ENCODE measurements around the gene LOX. TPM values are rescaled to one million over a fixed set of nuclear protein-coding genes. Genes with fewer than 3 reads are reported as not detected.

LOX gene
- total RNA-seq, 2 experiments from 2014 or later: 0.04 TPM; not detected in 1

DNA sequence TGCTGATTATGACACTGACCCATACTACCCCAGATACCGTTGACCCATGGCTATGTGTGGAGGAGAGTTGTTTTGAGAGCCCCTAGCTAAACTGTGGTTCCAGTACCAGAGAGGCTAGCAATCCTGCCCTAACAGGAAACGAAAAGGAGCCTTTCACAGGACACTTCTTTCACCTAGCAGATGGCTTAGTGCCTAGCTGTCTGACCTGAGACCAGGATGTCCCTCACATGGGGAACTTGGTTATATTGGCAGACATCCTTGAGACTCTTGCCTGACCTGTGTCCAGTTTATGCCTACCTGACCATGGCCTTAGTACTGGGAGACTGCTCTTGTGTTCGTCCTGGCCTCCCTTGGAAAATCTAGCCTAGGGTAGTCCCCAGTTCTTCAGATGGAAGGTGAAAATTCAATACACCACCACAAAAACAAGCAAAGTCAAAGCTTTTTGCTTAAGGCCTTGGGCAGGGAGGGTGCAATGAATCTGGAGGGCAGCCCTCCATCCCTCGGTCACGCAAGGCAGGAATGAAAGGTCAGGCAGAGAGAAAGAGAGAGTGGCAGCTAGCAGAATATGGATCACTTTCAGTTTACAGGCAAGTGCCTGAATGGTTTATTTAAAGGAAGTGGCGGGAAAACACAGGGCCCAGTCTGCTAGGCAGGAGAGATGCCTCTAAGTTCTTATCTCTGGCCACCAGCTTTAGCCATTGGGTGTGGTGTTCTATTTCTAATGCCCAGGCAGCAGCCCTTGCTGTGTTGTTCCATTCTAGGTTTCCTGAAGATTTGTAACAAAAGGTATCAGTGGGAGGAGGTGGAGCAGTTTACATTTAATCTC, 34.9 kb upstream of the LOX start:
- no peak overlapping the region for H3K4me3 Mint-ChIP-seq
- ChIA-PET POLR2A (no interaction called here), CTCF (interaction anchor here (0.7 kb wide), 1 partner anchor 16 kb away, joined by 3 read pairs; no protein-coding TSS in a partner anchor)
- peaks cover 2% of the 10 kb centered on the region for H3K27me3 Mint-ChIP-seq
- no peaks in the 10 kb centered on the region for H3K4me1 Mint-ChIP-seq
- ATAC-seq (no peak), DNase-seq (no peak)
- intact Hi-C loops (cut with DNase I, micrococcal nuclease): no loop called here
- no peaks in the 10 kb centered on the region for H3K36me3 Mint-ChIP-seq (ENCODE audit: low read depth)
- H3K9me3 Mint-ChIP-seq (ENCODE audit: low read depth): no peaks in the 10 kb centered on the region
- H3K27ac Mint-ChIP-seq: no peak overlapping the region

DNA sequence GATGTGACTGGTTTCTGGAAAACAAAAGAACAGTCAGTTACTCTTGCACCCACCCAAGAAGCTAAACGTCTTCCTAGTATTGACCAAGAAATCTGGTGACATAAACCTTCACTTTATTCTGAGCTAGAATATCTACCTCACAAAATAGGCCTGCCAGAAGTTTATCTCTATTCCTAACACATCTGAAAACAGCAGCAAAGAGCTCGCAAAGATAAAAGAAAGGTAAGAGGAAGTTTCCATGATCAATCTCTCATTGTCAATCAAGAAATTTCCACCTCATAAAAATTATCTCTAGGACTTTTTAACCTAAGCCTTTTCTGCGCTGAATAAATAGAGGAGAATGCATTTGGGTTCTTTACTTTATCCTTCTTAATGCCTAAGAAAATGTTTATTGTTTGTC, 34.0 kb upstream of the LOX start:
- Mint-ChIP-seq H3K36me3 (ENCODE audit: low read depth) (no peaks in the 10 kb centered on the region), H3K27me3 (no peaks in the 10 kb centered on the region), H3K4me3 (no peak overlapping the region), H3K4me1 (no peaks in the 10 kb centered on the region), H3K27ac (no peak overlapping the region), H3K9me3 (ENCODE audit: low read depth) (no peaks in the 10 kb centered on the region)
- no peak for ATAC-seq
- POLR2A ChIA-PET: no interaction called here
- intact Hi-C loops (cut with DNase I, micrococcal nuclease): no loop called here
- no peak for DNase-seq
- CTCF ChIA-PET: interaction anchor here (1.1 kb wide), 1 partner anchor 10 kb away, joined by 4 read pairs; no protein-coding TSS in a partner anchor

DNA sequence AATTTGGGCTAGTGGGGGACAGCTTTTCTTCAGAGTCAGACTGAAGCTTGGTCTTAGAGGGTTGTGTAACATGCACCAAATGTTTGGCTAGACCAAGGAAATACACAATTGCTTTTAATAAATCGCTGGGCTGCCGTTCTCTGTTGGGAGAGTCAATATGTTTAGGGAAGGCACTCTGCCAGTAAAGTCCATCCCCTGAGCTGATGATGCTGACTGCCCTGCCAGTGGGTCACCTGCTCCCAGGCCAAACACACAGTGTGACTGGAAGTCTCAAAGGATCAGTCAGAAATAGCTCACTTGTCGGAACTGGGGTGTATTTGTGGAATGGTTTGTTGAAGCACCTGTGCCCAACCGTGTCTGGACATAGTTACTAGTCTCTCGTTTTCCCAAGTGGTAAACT, 33.4 kb upstream of the LOX start:
- Mint-ChIP-seq H3K4me3 (no peak overlapping the region), H3K4me1 (no peaks in the 10 kb centered on the region), H3K9me3 (ENCODE audit: low read depth) (no peaks in the 10 kb centered on the region), H3K36me3 (ENCODE audit: low read depth) (no peaks in the 10 kb centered on the region), H3K27ac (no peak overlapping the region), H3K27me3 (no peaks in the 10 kb centered on the region)
- intact Hi-C loops (cut with DNase I, micrococcal nuclease): no loop called here
- no peak for ATAC-seq
- no peak for DNase-seq
- ChIA-PET POLR2A (no interaction called here), CTCF (interaction anchor here (1.1 kb wide), 1 partner anchor 11 kb away, joined by 4 read pairs; no protein-coding TSS in a partner anchor)

DNA sequence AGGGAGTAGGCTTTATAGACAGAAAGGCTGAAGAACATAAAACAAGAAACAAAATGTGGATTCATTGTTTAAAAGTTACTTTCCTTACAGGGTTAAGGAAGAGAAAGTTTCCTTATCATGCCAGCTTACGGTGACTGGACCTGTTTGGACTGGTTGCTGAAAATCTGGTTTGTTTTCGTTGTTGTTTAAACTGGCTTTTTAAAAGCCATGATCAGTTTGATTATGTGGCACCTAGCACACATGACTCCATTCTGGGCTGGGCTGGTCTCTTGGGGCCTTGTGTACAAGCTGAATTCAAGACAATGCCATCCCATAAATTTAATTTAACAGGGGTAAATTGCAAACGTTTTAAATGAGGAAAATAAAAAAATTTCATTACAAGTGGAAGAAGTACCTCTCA, 32.9 kb upstream of the LOX start:
- intact Hi-C loops (cut with DNase I, micrococcal nuclease): no loop called here
- Mint-ChIP-seq H3K4me3 (no peak overlapping the region), H3K4me1 (no peaks in the 10 kb centered on the region), H3K36me3 (ENCODE audit: low read depth) (no peaks in the 10 kb centered on the region), H3K9me3 (ENCODE audit: low read depth) (no peaks in the 10 kb centered on the region), H3K27ac (no peak overlapping the region), H3K27me3 (no peaks in the 10 kb centered on the region)
- ChIA-PET CTCF (no interaction called here), POLR2A (no interaction called here)
- ATAC-seq (no peak), DNase-seq (no peak)

DNA sequence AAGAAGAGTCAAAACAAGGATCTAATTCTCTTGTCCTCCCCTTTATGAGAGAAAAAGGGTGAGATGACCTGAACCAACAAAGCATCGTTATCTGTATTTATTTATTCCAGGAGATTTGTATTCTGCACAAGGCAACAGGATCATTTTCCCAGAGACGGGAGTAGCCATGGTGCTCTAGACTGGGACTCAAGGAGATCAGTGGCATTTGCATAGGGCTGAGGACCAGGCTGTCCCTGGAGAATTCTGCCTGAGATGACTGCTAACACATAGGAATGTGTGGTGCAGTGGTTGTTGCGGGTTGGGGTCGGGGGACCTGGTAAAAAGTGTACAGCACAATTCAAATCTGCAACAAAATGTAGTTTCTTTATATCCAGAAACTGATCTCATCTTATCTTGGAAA, 29.0 kb upstream of the LOX start:
- H3K36me3 Mint-ChIP-seq (ENCODE audit: low read depth): no peaks in the 10 kb centered on the region

DNA sequence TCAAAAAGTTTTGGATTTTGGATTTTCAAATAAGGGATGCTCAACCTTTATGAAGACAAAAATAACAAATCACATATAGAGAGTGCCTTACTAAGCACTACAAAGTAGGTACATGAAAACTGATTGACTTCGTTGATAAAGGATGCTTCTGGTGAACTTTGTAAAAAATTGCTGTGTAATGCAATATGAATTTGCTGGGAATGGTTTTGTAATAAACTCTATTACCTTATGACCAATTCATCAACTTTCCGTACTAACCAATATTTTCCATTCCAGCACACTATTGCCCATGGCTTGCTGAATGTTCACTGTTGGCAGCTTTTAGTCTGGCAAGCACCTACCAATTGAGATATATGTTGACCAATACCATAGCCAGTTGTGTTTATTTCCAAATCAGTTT, 27.9 kb upstream of the LOX start:
- ChIA-PET POLR2A (no interaction called here), CTCF (no interaction called here)
- Mint-ChIP-seq H3K27ac (no peak overlapping the region), H3K27me3 (no peaks in the 10 kb centered on the region), H3K4me1 (no peaks in the 10 kb centered on the region), H3K4me3 (no peak overlapping the region), H3K9me3 (ENCODE audit: low read depth) (no peaks in the 10 kb centered on the region), H3K36me3 (ENCODE audit: low read depth) (no peaks in the 10 kb centered on the region)
- intact Hi-C loops (cut with DNase I, micrococcal nuclease): loop anchor here in 1 of 2 experiments (10.0 kb wide), 1 partner anchor 1451 kb away; no protein-coding TSS in a partner anchor
- DNase-seq (no peak), ATAC-seq (no peak)

More for the DNA sequence above, 29.0 kb upstream of the LOX start:
- intact Hi-C loops (cut with DNase I, micrococcal nuclease): loop anchor here in 1 of 2 experiments (10.0 kb wide), 1 partner anchor 1452 kb away; no protein-coding TSS in a partner anchor
- ChIA-PET CTCF (no interaction called here), POLR2A (no interaction called here)
- no peak overlapping the region for H3K27ac Mint-ChIP-seq
- no peak overlapping the region for H3K4me3 Mint-ChIP-seq
- DNase-seq (no peak), ATAC-seq (no peak)
- H3K9me3 Mint-ChIP-seq (ENCODE audit: low read depth): no peaks in the 10 kb centered on the region
- no peaks in the 10 kb centered on the region for H3K4me1 Mint-ChIP-seq
- H3K27me3 Mint-ChIP-seq: no peaks in the 10 kb centered on the region

DNA sequence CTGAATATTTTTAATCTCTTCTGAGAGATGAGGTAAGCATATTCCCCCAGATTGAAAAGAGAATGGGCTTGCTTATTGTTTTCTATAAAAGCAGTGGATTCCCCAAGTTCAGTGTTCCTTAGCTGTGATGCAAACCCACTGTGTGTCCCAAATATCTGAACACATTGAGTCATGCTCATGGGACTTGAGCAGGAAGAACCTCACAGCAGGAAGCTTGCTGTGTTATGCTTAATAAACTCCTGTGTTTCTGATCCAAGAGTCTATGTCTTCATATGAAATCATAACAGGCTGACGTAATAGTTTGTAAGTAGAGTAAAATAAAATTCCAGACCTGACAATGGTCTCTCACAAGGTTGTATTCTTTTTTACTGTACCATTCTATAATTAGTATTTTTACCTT, 24.8 kb upstream of the LOX start:
- ChIA-PET CTCF (interaction anchor here (1.2 to 1.3 kb wide), 3 partner anchors 22 to 134 kb away, joined by 4 to 5 read pairs (median 5); partner anchors contain the start of gene LOX), POLR2A (no interaction called here)
- DNase-seq (no peak), ATAC-seq (no peak)
- H3K27ac Mint-ChIP-seq: no peak overlapping the region
- H3K36me3 Mint-ChIP-seq (ENCODE audit: low read depth): no peaks in the 10 kb centered on the region
- peaks cover 2% of the 10 kb centered on the region for H3K27me3 Mint-ChIP-seq
- no peaks in the 10 kb centered on the region for H3K9me3 Mint-ChIP-seq (ENCODE audit: low read depth)
- H3K4me3 Mint-ChIP-seq: no peak overlapping the region
- no peaks in the 10 kb centered on the region for H3K4me1 Mint-ChIP-seq
- intact Hi-C loops (cut with DNase I, micrococcal nuclease): loop anchor here (5.0 to 10.0 kb wide), 2 partner anchors 136 to 1448 kb away; no protein-coding TSS in a partner anchor

DNA sequence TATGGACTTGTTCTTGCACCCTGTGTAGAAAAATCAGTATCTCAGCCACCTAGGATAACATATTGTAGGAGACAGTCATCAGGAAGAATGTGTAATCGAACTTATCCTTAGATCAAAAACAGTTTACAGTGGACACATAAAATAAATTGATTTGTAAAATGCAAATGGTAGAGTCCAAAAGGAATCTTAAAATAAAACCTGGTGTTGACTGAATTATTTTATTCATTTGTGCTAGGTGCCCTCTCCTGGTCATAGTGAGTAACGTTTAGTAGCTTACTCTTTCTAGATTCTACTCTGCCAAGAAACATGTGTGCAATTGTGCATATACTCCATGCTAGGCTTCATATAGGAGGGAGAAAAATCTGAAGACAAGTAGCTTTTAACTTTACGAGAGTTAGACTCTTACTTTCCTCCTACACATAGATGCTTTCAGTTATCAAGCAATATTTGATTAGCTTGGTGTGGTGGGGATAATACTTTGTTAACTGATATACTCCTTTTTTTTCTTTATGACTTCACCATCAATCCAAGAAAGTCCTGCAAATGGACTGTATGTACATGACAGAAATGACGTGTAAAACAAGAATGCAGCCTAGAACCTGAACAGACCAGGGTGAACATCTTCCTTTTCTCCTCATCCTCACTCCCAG, 23.7 kb upstream of the LOX start:
- H3K4me1 Mint-ChIP-seq: no peaks in the 10 kb centered on the region
- ChIA-PET CTCF (interaction anchor here (0.6 to 1.3 kb wide), 7 partner anchors 15 to 224 kb away, joined by 3 to 5 read pairs (median 4); partner anchors contain the start of gene LOX), POLR2A (no interaction called here)
- no peak for DNase-seq
- intact Hi-C loops (cut with DNase I, micrococcal nuclease): loop anchor here (2.0 to 10.0 kb wide), 3 partner anchors 134 to 1447 kb away; no protein-coding TSS in a partner anchor
- H3K9me3 Mint-ChIP-seq (ENCODE audit: low read depth): no peaks in the 10 kb centered on the region
- peaks cover 2% of the 10 kb centered on the region for H3K27me3 Mint-ChIP-seq
- no peaks in the 10 kb centered on the region for H3K36me3 Mint-ChIP-seq (ENCODE audit: low read depth)
- no peak overlapping the region for H3K4me3 Mint-ChIP-seq
- no peak for ATAC-seq
- no peak overlapping the region for H3K27ac Mint-ChIP-seq

DNA sequence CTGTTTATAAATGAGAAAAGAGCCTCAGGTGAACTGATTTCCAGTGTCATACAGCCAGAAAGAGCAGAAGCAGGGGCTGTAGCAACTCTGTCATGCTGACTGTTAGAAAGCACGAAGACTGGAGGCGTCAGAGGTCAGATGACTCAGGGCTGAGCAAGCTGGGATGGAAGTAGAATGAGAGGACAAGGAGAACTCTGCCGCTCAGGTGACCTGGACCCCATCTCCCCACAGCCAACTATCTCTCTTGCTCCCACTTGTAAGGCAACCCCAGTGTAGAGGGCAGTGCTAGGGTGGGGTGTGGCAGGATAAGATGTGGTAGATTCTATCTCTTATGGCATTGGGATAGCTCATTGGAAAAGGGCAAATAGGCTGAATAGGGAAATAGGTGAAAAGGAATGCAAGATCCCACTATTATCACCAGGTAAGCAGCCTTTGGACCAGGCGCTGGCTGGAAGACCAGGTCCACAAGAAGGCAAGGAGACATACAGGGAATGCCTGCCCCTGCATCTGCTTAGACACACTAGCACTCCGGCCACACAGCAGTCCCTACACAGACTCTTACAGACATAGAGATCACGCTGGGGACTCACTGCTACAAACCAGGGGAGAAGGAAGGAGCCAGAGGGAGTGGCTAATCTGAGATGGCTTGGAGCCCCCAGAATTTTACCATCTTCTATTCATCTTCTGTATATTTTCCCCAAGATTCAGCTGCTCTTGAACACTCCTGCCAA, 21.2 kb upstream of the LOX start:
- no peak for DNase-seq

DNA sequence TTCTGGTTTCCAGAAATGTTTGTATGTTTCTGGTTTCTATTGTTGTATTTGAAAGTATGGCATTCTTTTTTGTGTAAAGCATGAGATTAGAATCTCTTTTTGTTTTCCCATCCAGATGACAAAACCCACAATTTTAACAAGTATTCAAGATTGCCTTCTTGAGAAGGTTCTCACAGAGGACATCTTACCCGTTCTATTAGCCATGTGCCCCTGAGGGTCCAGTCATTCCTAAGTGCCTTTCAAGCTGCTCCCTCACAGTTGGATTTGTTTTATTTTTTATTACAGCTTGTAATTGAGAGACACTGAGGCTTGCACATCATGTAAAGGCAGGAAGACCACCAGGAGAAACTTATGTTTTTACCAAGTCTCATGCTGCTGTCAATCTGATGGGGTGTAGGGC, 19.3 kb upstream of the LOX start:
- intact Hi-C loops (cut with DNase I, micrococcal nuclease): no loop called here
- Mint-ChIP-seq H3K9me3 (ENCODE audit: low read depth) (no peaks in the 10 kb centered on the region), H3K27me3 (peaks cover 2% of the 10 kb centered on the region), H3K4me1 (no peaks in the 10 kb centered on the region), H3K27ac (no peak overlapping the region), H3K36me3 (ENCODE audit: low read depth) (no peaks in the 10 kb centered on the region), H3K4me3 (no peak overlapping the region)
- no peak for ATAC-seq
- POLR2A ChIA-PET: no interaction called here
- CTCF ChIA-PET: no interaction called here
- DNase-seq: no peak

More for the DNA sequence above, 21.2 kb upstream of the LOX start:
- Mint-ChIP-seq H3K36me3 (ENCODE audit: low read depth) (no peaks in the 10 kb centered on the region), H3K4me3 (no peak overlapping the region), H3K27ac (no peak overlapping the region), H3K4me1 (no peaks in the 10 kb centered on the region), H3K27me3 (peaks cover 2% of the 10 kb centered on the region), H3K9me3 (ENCODE audit: low read depth) (no peaks in the 10 kb centered on the region)
- ChIA-PET CTCF (no interaction called here), POLR2A (interaction anchor here (0.7 kb wide), 1 partner anchor 1871 kb away, joined by 4 read pairs; no protein-coding TSS in a partner anchor)
- no peak for ATAC-seq
- intact Hi-C loops (cut with DNase I, micrococcal nuclease): no loop called here

DNA sequence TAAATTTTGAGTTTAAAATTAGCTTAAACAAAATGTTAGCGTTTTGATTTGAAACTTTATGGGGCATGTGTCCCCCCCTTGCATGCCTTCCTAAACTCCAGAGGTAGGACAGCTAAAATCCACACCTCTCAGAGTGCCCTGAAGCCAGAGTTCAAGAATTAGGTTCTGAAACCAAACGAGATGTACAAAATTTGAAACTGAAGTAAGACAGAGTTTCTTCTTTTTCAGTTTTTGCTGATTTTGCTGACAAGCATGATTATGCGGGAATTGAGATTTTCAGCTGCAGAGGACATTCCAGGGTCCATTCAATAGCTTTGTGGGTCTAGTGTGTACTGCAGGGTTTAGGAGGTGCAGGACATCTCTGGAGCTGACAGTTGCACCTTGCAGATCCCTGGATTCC, 17.1 kb upstream of the LOX start:
- DNase-seq: no peak
- no peaks in the 10 kb centered on the region for H3K9me3 Mint-ChIP-seq (ENCODE audit: low read depth)
- no peaks in the 10 kb centered on the region for H3K36me3 Mint-ChIP-seq (ENCODE audit: low read depth)
- intact Hi-C loops (cut with DNase I, micrococcal nuclease): no loop called here
- ChIA-PET POLR2A (no interaction called here), CTCF (no interaction called here)
- ATAC-seq: no peak
- H3K27me3 Mint-ChIP-seq: peaks cover 2% of the 10 kb centered on the region
- H3K27ac Mint-ChIP-seq: no peak overlapping the region
- no peak overlapping the region for H3K4me3 Mint-ChIP-seq
- H3K4me1 Mint-ChIP-seq: no peaks in the 10 kb centered on the region
